Epithelial cell of proximal tubule (primary cell): Measurements from ENCODE around the gene SIGMAR1. TPM values are rescaled to one million over a fixed set of nuclear protein-coding genes. Genes with fewer than 3 reads are reported as not detected.
A peak's percentile ranks its signal among the peaks of the same experiment; 100 is the strongest.

Experiments
- DNase-seq: peaks from one replicate; pipeline ENCODE4 v3.0.0-alpha.2; 2011; ENCODE audit warnings: low read depth
- H3K4me3 ChIP-seq: 2 replicates; pipeline ENCODE4 v1.5.1; 2011; ENCODE audit warnings: low read depth, mild to moderate bottlenecking, low read length
- total RNA-seq: library from RNA; depleted of rRNA; stranded (reverse); fragments of >200 nt; gene quantifications from 2 replicates; pipeline ENCODE4 v1.2.3, GENCODE V29; 2015
- TF ChIP-seq, protein P1 (sequence below): conservative IDR thresholded peaks from 2 replicates; pipeline ENCODE4 v1.5.1; 2012; ENCODE audit warnings: low read depth, mild to moderate bottlenecking, low read length

Gene SIGMAR1
- total RNA-seq, 1 donor from 2014 or later, result 97.9 TPM

DNA sequence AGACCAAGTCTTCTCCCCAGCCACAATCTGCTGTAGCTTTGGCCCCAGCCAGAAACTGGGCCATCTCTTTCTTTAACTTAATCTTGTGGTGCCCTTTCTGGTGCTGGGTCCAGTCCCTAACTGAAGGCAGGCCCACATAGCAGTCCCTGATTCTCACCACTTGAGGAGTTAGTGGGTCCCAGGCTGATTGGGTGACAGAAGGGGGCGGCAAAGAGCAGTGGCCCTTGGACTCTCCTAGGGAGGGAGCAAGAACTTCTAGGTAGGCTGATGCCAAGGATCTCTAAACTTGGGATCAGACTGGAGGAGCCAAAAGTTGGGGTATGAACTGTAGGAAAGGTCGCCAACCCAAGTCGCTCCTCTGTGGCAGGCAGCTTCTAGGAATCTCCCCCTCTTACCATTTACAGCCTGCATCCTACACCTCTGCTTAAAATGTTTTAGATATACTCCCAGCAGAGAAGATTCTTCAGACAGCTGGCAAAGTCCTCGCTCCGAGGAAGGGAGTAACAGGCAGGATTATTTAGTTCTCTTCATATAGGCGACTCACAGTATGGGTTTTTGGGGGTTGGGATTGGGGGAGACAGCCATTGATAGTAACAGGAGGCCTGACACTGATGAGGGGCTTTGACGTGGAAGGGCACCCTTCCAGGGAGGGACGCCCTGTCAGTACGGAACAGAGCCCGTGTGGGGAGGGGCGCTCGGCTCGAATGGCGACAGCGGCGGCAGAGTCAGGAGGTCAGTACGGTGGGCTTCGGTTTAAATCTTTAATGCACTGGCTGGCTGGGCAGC is 26.9 kb upstream of the SIGMAR1 start:
- peak overlapping the region; percentile 98 for H3K4me3 ChIP-seq
- TF ChIP-seq, protein P1, sequence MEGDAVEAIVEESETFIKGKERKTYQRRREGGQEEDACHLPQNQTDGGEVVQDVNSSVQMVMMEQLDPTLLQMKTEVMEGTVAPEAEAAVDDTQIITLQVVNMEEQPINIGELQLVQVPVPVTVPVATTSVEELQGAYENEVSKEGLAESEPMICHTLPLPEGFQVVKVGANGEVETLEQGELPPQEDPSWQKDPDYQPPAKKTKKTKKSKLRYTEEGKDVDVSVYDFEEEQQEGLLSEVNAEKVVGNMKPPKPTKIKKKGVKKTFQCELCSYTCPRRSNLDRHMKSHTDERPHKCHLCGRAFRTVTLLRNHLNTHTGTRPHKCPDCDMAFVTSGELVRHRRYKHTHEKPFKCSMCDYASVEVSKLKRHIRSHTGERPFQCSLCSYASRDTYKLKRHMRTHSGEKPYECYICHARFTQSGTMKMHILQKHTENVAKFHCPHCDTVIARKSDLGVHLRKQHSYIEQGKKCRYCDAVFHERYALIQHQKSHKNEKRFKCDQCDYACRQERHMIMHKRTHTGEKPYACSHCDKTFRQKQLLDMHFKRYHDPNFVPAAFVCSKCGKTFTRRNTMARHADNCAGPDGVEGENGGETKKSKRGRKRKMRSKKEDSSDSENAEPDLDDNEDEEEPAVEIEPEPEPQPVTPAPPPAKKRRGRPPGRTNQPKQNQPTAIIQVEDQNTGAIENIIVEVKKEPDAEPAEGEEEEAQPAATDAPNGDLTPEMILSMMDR, result peak; percentile 99
- no peak for DNase-seq

DNA sequence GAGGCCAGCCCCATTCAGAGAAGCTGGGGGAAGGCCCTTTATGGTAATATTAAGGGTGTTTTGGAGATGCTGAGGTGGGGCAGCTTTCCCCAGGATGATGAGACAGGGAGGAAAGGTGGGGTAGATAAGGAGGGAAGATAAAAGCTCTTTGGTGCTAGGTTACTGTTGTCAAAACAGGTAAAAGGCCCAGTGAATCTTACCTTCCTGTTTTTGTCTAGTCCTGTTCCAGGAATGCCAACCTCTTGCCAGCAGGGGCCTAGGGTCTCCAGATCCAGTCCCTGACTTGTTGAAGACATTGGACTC is 25.7 kb upstream of the SIGMAR1 start:
- no peak for DNase-seq
- TF ChIP-seq, protein P1, result no peak

DNA sequence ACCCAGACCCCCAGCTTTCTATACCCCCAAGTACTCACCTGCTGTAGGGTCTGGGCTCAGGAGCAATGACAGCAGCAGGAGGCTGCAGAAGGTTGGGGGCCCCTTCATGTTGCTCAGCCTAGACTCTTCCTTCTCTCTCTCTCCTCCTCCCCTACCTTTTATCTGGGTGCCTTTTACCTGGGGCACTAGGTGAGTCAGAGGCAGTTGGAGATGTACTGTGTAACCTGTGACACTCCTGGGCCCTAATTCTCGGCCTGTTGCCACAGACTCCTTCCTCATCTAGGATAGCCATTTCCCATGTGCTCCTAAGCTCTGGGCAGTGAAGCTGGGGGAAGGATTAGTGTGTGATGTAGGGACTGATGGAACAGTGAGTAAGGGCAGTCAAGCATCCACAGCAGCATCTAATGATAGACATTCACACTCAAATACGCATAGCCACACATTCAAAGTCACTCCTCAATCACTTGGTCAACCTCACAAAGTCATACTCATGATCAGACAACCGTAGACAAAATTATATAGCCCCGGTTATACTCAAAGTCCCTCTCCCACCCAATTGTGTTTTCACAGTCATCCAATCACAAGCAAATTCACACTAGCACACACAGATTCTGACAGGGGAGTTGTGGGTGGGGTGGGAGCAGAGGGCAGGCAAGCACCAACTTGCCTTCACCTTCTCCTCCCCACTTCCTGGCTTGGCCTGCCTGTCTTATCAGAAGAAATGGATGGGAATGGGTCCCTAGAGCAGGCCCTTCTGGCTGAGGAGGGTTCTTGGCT is 25.1 kb upstream of the SIGMAR1 start, which contains the start of gene CCL27:
CCL27 (minus strand) TSS at position 132 of the 777 bp plus-strand sequence; CDS start at position 108, 24 bp downstream.
- DNase-seq, result no peak
- TF ChIP-seq, protein P1, result no peak
- no peak within 1 kb of the TSS for H3K4me3 ChIP-seq

More for the DNA sequence above, 25.7 kb upstream of the SIGMAR1 start:
- H3K4me3 ChIP-seq, result no peak overlapping the region

DNA sequence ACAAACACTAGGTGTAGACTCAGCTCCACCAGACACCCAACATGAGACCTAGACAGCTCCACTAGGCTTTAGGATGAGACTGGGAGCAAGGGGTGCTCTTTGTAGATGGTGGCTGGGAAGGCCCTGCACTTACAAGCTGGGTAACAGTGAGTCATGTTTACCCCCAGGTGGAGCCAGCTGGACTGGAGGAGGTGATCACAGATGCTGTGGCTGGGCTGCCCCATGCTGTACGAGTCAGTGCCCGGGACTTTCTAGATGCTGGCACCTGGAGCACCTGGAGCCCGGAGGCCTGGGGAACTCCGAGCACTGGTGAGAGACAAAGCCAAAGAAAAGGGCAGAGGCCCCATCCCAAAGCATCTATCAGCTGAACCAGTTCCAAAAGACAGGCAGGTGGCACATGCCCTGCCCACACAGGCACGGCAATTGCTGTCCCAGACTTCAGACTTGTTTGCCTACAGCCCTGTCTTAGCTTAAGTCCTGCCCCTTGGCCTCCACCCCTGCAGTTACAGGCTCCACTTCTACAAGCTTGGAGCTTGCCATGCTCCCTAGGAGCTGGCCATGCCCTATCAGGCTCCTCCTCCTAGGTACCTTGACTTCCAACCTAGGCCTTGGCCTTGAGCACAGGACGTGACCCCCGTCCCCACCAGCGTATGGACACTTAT is 22.1 kb upstream of the SIGMAR1 start:
- no peak for DNase-seq

DNA sequence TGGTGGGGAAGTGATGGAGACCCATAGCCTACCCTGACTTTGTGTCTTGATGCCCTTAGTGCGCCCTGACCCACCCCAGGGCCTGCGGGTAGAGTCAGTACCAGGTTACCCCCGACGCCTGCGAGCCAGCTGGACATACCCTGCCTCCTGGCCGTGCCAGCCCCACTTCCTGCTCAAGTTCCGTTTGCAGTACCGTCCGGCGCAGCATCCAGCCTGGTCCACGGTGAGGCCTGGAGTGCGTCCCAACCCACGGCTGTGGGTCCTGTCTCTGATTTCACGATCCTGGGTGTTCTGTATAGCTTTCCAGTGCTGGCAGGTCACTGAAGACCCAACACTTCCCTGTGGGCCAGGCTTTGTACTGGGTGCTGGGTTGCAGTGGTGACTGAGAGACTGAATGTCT is 20.9 kb upstream of the SIGMAR1 start:
- DNase-seq, result no peak
- H3K4me3 ChIP-seq, result no peak overlapping the region
- TF ChIP-seq, protein P1, result no peak

More for the DNA sequence above, 22.1 kb upstream of the SIGMAR1 start:
- H3K4me3 ChIP-seq, result no peak overlapping the region
- TF ChIP-seq, protein P1, result no peak

DNA sequence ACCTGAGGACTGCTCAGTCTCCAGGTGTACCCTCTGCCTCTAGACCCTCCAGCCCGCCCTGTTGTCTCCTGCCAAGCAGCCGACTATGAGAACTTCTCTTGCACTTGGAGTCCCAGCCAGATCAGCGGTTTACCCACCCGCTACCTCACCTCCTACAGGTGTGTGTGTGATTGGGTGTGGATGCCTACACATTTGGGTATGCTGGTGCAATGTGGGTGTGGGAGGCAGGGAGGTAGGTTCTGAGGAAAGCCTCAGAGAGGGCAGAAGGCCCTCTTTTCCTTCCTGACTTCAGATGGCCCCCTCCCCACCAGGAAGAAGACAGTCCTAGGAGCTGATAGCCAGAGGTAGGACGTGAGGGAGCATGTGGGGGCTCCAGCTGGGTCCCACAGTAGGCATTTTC is 19.4 kb upstream of the SIGMAR1 start:
- no peak for DNase-seq
- TF ChIP-seq, protein P1, result no peak
- no peak overlapping the region for H3K4me3 ChIP-seq
